GM18870 (cell line): ENCODE measurements around the gene MZF1.
A peak's percentile ranks its signal among the peaks of the same experiment; 100 is the strongest.
"Not testable (repeated sequence)": the region's sequence is repeated elsewhere in the genome, so short reads cannot be mapped to it uniquely, and the experiment has no call there.

ENCODE experiments used
- ATAC-seq: cut with Tn5 transposase; IDR thresholded peaks from one replicate; pipeline ENCODE4 v1.9.1; 2021; ENCODE audit warnings: moderate library complexity; ENCODE audit not compliant: unreplicated experiment

MZF1 gene

DNA sequence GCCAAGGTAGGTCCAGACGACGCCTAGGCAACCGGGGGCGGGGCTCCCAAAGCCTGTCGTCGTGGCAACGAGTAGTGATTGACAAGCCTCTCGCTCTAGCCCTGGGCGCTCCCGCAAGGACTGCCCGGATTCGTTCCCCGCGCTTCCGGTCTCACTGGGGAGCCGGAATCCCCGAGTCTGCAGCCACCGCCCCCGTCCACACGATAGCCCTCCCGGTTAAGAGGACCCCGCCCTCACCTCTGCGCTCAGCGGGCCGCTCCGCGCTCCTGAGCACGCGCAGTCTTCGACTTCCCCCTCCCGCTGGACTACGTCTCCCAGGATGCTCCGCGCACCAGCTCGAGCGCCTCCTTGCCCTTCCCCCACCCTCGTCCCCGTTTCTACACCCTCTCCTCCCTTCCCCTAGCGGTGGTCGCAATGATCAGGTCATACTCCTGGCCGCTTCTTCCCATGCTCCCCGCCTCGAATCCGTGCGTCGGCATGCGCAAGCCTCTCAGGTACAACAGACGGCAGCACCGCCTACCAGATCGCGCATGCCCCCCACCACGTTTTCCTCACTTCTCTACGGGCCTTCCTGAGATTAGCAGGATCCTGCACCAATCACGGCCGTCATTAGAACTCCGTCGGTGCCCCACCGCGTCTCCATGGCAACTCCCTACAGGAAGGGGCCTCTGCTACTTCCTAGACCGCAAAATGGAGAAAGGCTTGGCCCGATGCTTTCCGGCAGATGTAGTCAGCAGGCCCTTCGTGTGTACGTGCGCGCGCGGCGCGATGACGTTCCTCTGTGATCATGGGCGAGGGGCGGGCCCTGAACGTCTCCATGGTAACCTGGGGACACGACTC lies at the start of gene MZF1:
Gene MZF1 (minus strand): TSS at position 518 of the 840 bp plus-strand sequence. CDS start 1,946 bp downstream, outside the sequence.
- ATAC-seq, result peak; percentile 61

DNA sequence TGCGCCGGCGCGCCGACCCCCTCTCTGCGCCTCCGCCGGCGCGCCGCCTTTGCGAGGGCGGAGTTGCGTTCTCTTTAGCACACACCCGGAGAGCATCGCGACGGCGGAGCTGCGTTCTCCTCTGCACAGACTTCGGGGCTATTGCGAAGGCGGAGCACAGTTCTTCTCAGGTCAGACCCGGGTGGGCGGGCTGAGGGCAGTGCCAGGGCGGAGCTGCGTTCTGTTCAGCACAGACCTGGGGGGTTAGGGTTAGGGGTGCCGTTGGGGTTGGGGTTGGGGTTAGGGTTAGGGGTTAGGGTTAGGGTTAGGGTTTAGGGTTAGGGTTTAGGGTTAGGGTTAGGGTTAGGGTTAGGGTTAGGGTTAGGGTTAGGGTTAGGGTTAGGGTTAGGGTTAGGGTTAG lies 34.1 kb upstream of the MZF1 start:
- ATAC-seq, result not testable (repeated sequence)

DNA sequence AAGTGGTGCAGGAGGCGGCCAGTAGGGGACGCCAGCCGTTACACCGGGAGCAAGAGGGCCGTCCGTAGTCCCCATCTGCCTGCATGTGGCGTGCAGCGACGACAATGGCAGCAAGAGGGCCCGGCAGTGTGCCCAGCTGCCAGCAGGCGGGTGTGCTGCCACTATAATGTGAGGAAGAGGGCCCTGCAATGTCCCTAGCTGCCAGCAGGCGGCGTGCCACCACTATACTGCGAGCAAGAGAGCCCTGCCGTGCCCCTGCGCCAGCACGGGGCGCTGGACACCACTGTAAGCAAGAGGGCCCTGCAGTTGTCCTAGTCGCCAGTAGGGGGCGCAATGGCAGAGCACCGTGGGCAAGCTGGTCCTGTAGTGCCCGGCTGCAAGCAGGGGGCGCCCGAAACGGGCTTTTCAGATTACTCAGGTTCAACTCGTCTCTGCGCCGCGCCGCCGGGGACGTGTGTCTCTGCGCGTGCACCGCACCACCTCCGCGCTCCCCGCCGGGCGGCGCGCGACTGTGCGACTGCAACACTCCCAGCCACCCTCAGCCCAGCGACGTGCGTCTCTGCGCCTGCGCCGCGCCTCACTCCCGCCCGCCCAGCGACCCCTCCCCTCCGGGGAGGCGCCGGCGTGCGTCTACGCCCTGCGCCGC lies 33.2 kb upstream of the MZF1 start:
- ATAC-seq, result not testable (repeated sequence)

DNA sequence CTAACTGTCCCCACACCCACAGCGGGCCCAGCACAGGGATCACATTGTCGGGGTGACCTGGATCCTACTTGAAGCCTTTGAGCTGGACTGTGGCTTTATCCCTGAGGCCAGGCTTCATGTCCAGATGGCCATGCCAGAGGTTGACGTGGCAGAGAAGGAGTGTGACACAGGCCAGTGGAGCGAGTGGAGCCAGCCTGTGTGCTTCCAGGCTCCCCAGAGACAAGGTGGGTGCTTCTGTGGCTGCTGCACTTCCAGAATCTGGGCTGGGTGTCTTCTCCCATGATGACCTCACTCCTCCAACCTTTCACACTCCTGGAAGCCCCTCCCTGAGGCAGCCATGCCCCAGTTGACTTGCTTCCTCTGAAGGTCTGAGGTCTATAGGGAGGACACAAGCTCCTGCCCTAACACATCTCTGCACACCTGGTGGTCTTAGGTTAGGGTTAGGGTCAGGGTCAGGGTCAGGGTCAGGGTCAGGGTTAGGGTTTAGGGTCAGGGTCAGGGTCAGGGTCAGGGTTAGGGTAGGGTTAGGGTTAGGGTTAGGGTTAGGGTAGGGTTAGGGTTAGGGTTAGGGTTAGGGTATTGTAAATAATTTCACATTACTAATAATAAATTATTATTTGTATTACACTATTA lies 13.1 kb upstream of the MZF1 start:
- no peak for ATAC-seq

DNA sequence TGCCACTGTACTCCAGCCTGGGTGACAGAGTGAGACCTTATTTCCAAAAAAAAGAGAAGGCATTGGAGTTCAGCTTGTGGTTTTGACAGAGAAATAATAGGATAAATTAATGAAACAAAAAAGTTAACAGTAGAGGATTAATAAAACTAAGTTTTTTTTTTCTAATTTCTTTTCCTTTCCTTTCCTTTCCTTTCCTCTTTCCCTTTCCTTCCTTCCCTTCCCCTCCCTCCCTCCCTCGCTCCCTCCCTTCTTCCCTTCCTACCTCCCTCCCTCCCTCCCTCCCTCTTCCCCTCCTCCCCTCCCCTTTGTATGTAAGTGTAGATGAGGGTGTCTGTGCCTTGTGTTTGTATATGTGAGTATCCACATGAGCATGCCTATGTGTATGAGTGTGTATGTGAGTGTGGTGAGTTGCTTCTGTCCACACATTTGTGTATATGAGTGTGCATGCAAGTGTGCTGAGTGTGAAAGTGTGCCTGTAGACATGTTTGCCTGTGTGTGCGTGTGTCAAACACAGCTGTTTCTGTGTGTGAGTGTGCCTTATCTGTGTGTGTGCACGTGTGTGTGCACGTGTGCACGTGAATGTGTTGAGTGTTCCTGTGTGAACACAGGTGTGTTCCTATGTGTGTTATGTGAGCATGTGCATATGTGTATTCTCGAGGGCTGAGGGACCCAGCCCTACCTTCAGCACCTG lies 12.5 kb upstream of the MZF1 start:
- ATAC-seq, result no peak

DNA sequence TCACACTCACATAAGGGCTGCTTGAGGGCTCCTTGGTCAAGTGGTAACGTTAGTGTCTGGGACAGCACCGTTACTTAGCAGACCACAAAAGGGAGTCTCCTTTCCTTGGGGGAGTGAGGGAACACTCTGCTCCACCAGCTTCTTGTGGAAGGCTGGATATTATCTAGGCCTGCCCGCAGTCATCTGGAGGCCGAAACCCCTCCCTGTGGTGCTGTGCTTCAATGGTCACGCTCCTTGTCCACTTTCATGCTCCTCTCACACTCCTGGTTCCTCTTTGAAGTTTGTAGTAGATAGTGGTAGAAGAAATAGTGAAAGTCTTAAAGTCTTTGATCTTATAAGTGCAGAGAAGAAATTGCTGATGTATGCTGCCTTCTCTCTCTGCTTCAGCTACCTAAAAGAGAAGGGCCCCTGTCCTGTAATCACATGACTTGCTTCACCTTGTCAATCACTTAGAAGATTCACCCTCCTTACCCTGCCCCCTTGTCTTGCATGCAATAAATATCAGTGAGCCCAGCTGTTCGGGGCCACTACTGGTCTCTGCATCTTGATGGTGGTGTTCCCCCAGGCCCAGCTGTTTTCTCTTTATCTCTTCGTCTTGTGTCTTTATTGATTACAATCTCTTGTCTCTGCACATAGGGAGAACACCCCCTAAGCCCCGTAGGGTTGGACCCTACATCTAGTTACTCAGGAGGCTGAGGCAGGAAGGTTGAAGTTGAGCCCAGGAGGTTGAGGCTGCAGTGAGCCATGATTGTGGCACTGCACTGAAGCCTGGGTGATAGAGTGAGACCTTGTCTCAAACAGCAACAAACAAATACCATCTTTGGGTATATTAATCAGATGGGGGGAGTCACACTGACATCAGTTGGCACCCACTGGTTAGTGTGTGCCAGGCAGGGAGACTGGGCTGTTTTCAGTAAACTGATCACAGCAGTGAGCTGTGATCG lies 11.6 kb upstream of the MZF1 start:
- no peak for ATAC-seq

DNA sequence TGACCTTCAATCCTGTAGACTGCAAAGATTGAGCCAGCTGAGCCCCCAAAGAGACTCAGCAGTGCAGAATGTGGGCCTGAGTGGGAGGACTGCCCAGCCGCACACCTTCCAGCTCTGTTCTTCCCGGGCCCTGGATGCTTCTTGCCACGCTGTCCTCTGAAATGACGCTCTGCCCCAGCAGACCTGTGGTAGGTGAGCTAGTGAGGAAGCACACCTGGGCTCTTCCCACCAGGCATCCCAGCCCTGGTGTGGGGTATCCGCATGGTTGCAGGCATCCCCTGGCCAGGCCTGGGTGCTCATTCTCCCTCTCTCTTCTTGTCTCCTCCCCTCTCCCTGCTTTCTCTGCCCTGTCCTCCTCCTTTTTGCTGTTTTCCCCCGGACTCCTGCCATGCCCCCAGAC lies 9.8 kb upstream of the MZF1 start:
- no peak for ATAC-seq

DNA sequence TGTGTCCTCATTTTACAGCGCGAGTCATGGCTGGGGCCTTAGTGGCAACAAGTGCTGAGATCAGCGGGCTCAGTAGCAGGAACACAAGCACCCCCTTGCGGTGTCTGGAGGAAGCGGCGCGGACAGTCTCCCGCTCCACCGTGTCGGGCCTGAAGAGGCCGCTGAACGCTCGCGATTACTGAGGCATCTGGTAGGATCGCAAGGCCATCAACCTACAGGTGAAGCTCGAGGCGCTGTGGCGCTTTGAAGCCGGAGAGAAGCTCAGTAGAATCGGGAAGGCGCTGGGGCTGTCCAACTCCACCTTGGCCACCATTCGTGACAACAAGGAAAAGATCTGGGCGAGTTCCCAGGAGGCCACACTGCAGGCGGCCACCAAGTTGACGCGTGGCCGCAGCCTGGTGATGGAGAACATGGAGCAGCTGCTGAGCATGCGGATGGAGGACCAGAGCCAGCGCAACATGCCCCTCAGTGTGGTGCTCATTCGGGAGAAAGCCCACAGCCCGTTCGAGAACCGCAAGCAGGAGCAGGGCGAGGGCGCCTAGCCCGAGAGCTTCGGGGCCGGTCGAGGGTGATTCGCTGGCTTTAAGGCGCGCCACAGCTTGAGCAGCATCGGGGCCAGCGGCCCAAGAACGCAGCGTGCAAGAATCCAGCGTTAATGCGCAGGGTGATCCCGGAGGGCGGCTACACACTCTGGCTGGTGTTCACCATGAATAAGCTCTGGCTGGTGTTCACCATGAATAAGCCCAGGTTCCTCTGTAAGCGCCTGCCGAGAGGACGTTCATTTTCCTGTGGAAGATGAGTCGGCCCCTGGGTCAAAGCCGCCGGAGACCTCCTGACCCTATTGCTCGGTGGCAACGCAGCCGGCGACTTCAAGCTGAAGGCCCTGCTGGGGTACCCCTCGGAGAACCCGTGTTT lies 8.3 kb upstream of the MZF1 start:
- peak; percentile 65 for ATAC-seq

DNA sequence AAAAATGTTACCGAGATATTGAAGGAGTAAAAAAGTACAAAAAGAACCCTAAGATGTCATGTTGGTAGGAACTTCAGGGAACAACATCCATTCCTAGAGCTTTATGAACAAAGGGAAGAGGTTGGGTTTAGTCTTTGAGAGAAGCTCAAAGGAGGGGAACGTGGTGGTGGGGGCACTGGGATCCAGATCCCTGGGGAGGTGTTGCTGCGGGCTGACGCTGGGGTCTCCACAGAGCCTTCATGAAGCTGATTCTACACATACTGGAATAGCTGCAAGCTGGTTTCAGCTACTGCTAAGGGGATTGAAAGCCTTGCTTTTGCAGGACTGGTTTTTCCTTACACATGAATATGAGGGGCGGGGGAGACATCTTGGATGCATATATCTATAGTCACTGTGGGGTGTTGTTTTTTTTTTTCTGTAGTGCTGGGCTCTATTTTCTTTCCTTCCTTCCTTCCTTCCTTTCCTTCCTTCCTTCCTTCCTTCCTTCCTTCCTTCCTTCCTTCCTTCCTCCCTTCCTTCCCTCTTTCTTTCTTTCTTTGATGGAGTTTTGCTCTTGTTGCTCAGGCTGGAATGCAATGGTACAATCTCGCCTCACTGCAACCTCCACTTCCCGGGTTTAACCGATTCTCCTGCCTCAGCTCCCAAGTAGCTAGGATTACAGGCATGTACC lies 6.5 kb upstream of the MZF1 start:
- ATAC-seq, result no peak

DNA sequence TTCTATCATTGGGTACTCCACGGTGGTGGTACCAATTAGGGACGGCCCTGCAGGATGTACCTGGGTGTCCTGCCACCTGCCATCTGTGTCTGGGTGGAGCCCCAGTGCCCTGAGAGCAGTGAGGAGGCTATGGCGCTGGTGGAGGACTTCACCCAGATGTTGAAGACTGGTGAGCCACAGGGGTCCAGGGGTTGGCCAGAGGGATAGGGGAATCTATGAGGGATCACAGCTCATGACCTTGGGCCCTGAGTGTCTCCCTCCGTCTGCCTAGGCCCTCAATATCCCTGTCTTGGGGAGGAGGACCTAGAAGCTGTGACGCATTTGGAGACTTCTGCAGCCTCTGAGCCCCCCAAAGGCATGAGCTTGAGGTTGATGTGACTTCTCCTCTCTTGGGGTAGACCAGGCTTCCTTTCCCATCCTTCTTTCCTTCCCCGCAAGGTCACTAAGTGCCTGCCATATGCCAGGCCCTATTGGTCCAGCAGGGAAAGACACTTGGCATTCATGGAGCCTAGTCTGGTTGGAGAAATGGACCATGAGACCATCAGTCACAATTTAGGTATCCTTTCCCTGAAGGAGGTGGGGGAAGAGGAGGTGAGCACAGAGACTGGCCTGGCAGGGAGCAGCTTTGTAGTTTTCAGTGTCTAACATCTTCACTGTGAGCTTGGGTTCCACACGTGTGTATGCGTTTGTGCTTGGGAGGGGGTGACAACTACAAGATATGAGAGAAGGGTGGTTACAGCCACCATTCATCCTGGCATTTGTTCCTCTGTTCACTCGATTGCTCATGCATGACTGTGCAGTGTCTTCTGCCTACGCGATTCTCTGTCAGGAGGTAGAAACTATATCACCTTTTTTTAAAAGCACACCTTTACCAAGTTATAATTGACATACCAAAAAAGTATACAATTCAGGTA lies 5.1 kb upstream of the MZF1 start:
- no peak for ATAC-seq

DNA sequence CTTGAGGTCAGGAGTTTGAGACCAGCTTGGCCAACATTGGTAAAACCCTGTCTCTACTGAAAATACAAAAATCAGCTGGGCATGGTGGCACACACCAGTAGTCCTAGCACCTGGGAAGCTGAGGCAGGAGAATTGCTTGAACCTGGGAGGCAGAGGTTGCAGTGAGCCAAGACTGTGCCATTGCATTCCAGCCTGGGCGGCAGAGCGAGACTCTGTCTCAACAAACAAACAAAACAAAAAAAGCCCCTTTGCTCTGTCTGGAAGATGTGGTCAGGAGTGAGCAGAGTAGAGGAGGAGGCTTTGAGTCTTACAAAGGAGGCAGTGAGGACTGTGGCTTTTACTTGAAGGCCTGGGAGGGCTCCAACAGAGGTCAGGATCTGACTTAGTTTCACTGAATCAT lies 4.4 kb upstream of the MZF1 start:
- not testable (repeated sequence) for ATAC-seq

DNA sequence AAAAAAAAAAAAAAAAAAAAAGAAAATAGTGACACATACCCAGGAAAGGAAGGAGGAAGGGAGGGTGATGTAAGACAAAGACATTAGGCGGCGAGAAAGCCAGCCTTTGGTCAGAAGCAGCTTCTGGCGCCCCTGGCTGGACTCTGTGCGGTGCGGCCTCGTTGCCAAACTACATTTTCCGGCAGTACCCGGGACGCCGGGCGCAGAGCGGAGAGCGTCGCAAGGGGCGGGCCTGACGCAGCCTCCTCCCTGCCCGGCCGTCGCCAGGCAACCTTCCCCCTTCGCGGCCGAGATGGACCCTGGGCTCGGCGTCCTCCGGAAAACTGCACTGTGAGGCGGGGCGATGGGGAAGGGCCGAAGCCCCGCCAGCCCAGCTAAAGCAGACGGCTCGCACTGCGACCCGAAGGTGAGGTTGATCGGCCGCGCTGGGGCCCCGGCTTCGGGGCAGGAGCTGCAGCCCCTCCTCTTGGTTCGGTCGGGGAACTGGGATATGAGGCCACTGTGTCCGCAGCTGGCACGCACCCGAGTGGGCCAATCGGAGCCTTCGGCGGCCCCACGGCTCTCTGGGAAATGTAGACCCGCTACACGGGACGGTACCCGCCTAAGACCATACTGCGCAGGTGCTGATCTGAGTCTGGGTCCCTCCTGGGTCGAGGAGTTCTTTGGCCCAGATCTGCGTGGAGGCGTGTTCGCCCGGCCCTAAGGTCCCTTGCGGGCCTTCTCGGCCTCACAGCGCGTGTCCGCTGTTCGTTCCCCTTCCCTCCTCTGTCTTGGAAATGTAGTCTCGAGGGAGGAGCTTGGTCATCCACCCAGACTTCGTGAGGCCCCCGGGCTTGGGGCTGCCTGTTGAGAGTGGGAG lies 2.3 kb upstream of the MZF1 start:
- ATAC-seq, result peak; percentile 38

DNA sequence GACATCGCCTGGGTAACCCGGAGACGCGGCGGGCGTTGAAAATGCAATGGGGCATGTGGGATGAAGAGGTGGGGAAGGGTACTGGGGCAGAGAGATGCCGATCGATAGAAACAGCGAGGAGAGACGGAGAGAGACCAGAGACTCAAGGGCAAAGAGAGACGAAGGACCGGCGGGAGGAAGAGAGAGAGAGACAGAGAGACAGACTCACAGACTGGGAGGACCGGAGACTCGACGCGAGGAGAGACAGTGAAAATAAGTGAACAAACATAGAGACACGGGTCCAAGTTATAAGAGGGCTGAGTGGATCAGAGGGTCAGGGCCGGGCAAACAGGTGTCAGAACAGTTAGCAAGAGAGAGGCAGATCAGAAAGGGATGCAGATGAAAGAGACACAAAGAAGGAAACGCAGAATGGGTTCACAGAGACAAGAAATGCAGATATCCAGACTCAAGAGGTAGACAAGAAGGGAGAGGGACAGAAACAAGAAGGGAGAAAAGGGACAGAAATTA lies 576 bp upstream of the MZF1 start:
- ATAC-seq, result peak; percentile 1

DNA sequence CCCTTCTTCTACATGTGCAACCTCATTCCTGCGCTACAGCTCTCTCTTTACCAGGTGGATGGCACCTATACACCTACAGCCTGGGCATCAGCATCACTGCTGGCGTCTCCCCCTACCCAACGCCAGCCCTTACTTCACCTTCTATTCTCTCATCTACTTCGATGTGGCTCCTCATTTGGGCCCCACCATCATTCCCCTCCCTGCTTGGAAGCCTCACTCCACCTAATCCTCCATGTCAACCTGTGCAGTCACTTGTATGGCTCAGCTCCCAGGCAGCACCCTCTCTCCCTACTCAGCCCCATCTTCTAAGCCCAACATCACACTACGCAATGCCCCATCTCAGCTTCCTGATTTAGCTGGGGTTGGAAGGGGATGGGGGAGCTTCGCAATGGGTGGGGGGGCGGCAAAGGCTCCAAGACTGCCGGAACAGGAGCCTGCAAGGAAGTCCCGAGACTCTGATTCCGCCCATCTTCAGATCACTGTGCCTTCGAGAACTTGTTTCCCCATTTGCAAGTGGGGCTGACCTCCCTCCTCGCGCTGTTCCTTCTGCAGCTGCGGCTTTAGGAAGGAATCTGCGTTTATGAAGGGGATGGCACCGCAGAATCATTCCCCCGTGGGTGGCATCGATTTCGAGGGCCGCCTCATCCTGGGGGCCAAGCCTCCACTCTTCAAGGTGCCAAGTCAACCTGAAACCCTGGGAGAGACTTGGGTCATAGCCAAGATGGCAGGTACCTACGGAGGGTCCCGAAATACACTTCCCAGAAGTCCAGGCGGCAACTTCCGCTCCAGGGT lies 913 bp downstream of the MZF1 start:
- no peak for ATAC-seq

DNA sequence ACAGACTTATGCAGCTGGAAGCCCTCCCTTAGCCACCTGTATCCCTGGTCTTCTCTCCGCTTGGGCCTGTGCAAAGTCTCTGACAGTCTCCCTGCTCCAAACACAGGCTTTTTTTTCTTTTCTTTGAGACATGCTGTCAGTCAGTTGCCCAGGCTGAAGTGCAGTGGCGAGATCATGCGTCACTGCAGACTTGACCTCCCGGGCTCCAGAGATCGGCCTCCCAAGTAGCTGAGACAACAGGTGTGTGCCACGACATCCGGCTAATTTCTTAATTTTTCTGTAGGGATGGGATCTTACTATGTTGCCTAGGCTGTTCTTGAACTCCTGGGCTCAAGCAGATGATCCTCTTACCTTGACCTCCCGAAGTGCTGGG lies 1.6 kb downstream of the MZF1 start:
- ATAC-seq, result no peak
